HepG2 (cell line): ENCODE measurements around the gene SEPTIN2. TPM values are rescaled to one million over a fixed set of nuclear protein-coding genes. Genes with fewer than 3 reads are reported as not detected.

Source experiments
- BHLHE40 ChIP-seq: IDR thresholded peaks from 2 replicates; pipeline ENCODE4 v1.6.1; 2011; ENCODE audit warnings: low read length, improper control_type of control experiment
- DMAP1 ChIP-seq: IDR thresholded peaks from 2 replicates; pipeline ENCODE4 v1.6.1; 2016
- HOXA5 ChIP-seq: sonication (generic); formaldehyde crosslinking; IDR thresholded peaks from 2 replicates; pipeline ENCODE4 v1.4.0; 2020; ENCODE audit warnings: missing genetic modification reagents
- KDM2A ChIP-seq: sonication (generic); formaldehyde crosslinking; IDR thresholded peaks from 2 replicates; pipeline ENCODE4 v1.4.0; 2020; ENCODE audit warnings: low read depth, missing genetic modification reagents, borderline replicate concordance
- NFIC ChIP-seq: IDR thresholded peaks from 2 replicates; pipeline ENCODE4 v1.6.1; 2012; ENCODE audit warnings: mild to moderate bottlenecking, low read length, inconsistent platforms
- NR2F2 ChIP-seq: IDR thresholded peaks from 2 replicates; pipeline ENCODE4 v1.6.1; 2012; ENCODE audit warnings: low read depth, inconsistent platforms, borderline replicate concordance
- PCBP2 ChIP-seq: fragments of 200-400 bp; formaldehyde crosslinking; optimal IDR thresholded peaks from 2 replicates; pipeline ENCODE3; 2018; ENCODE audit warnings: low read length, low read depth; ENCODE audit not compliant: poor library complexity, severe bottlenecking
- SKI ChIP-seq: fragments of 450-650 bp; IDR thresholded peaks from one replicate; pipeline ENCODE4 v1.6.1; 2018; ENCODE audit warnings: mild to moderate bottlenecking; ENCODE audit not compliant: partially characterized antibody
- SPEN ChIP-seq: sonication (generic); formaldehyde crosslinking; IDR thresholded peaks from 2 replicates; pipeline ENCODE4 v1.5.1; 2020; ENCODE audit warnings: low read depth, mild to moderate bottlenecking, missing genetic modification reagents
- TBL1XR1 ChIP-seq: fragments of 150-350 bp; IDR thresholded peaks from 2 replicates; pipeline ENCODE4 v1.6.1; 2014; ENCODE audit warnings: borderline replicate concordance, low read length; ENCODE audit not compliant: partially characterized antibody
- WIZ ChIP-seq: sonication (generic); formaldehyde crosslinking; IDR thresholded peaks from 2 replicates; pipeline ENCODE4 v1.5.1; 2020; ENCODE audit warnings: mild to moderate bottlenecking, missing genetic modification reagents
- ZFP90 ChIP-seq: sonication (generic); formaldehyde crosslinking; IDR thresholded peaks from 2 replicates; pipeline ENCODE4 v1.8.0; 2022; ENCODE audit warnings: missing genetic modification reagents, mild to moderate bottlenecking, inconsistent platforms, borderline replicate concordance
- ZNF207 ChIP-seq: fragments of 450-650 bp; IDR thresholded peaks from 2 replicates; pipeline ENCODE4 v1.6.1; 2016; ENCODE audit warnings: antibody characterized with exemption, borderline replicate concordance
- ZNF234 ChIP-seq: sonication (generic); formaldehyde crosslinking; conservative IDR thresholded peaks from 2 replicates; pipeline ENCODE4 v1.5.1; 2020; ENCODE audit warnings: mild to moderate bottlenecking, missing genetic modification reagents
- ZNF326 ChIP-seq: sonication (generic); formaldehyde crosslinking; IDR thresholded peaks from 2 replicates; pipeline ENCODE4 v1.4.0; 2020; ENCODE audit warnings: missing genetic modification reagents, borderline replicate concordance
- ZNF333 ChIP-seq: sonication (generic); formaldehyde crosslinking; IDR thresholded peaks from 2 replicates; pipeline ENCODE4 v1.4.0; 2020; ENCODE audit warnings: mild to moderate bottlenecking, missing genetic modification reagents, borderline replicate concordance
- ZNF367 ChIP-seq: sonication (generic); formaldehyde crosslinking; IDR thresholded peaks from 2 replicates; pipeline ENCODE4 v1.4.0; 2020; ENCODE audit warnings: missing genetic modification reagents, borderline replicate concordance
- ZNF577 ChIP-seq: sonication (generic); formaldehyde crosslinking; IDR thresholded peaks from 2 replicates; pipeline ENCODE4 v1.4.0; 2020; ENCODE audit warnings: mild to moderate bottlenecking, low read depth, missing genetic modification reagents, borderline replicate concordance
- ZNF678 ChIP-seq: sonication (generic); formaldehyde crosslinking; IDR thresholded peaks from 2 replicates; pipeline ENCODE4 v1.4.0; 2020; ENCODE audit warnings: mild to moderate bottlenecking, missing genetic modification reagents
- ZNF766 ChIP-seq: sonication (generic); formaldehyde crosslinking; IDR thresholded peaks from 2 replicates; pipeline ENCODE4 v1.5.0; 2020; ENCODE audit warnings: missing genetic modification reagents, borderline replicate concordance
- ZNF781 ChIP-seq: sonication (generic); formaldehyde crosslinking; IDR thresholded peaks from 2 replicates; pipeline ENCODE4 v1.5.1; 2020; ENCODE audit warnings: borderline replicate concordance, mild to moderate bottlenecking, missing genetic modification reagents; ENCODE audit errors: not compliant biosample characterization
- polyA plus RNA-seq, 8 experiments: library from polyadenylated mRNA; depleted of rRNA in 3 of 8; stranded (reverse) in 7 of 8; unstranded in 1 of 8; fragments of >200 nt; fragmentation: Illumina TruSeq in 4 of 8; extraction: Trizol in 4 of 8; gene quantifications; 2 replicates each; pipeline versions ENCODE4 v1.2.1 to v1.2.3, GENCODE V29; 2011 to 2016; ENCODE audit warnings: low read depth in 4 of 8, missing spikeins in 1 of 8, mixed read lengths in 1 of 8; ENCODE audit not compliant: insufficient read depth in 1 of 8
- total RNA-seq, 5 experiments: library from RNA; depleted of rRNA; stranded (reverse); fragments of >200 nt; fragmentation: Illumina TruSeq; extraction: Trizol; gene quantifications; 2 replicates each; pipeline ENCODE4 v1.2.3, GENCODE V29; 2016; ENCODE audit warnings: low read depth in 1 of 5
- TF ChIP-seq, protein P1 (sequence below): sonication (generic); formaldehyde crosslinking; IDR thresholded peaks from 2 replicates; pipeline ENCODE4 v1.5.0; 2020; ENCODE audit warnings: missing genetic modification reagents, mild to moderate bottlenecking, borderline replicate concordance
- TF ChIP-seq, protein P2 (sequence below): sonication (generic); formaldehyde crosslinking; IDR thresholded peaks from 2 replicates; pipeline ENCODE4 v1.4.0; 2020; ENCODE audit warnings: mild to moderate bottlenecking, missing genetic modification reagents
- TF ChIP-seq, protein P3 (sequence below): sonication (generic); formaldehyde crosslinking; IDR thresholded peaks from 2 replicates; pipeline ENCODE4 v1.5.0; 2020; ENCODE audit warnings: mild to moderate bottlenecking, missing genetic modification reagents

The SEPTIN2 gene
- total and polyA plus RNA-seq, 2 of the 13 experiments (the other 11 are each of a cell fraction or from before 2014, with no cell fraction given) = 493 to 733 TPM

GRCh38 chr2:241315093-241315878 is 439 bp upstream of the SEPTIN2 start, which contains the start of gene HDLBP (continued):
- peak; percentile 43; the same call in 1 of the 2 replicates for TF ChIP-seq ZNF367 (CRISPR knock-in tag)
- no peak; the same call in 1 of the 2 replicates for TF ChIP-seq ZNF766 (CRISPR knock-in tag)
- TF ChIP-seq NR2F2 = no peak; the same call in 1 of the 2 replicates
- peak; percentile 93 for TF ChIP-seq KDM2A (CRISPR knock-in tag)
- peak; percentile 98 for TF ChIP-seq ZNF678 (CRISPR knock-in tag)
- TF ChIP-seq ZNF577 (CRISPR knock-in tag) = no peak
- peak; percentile 42; the same call in 1 of the 2 replicates for TF ChIP-seq BHLHE40
- 0 out of 2 replicates have a peak, but pooled peaks have one; percentile 30 for TF ChIP-seq WIZ (CRISPR knock-in tag)
- TF ChIP-seq SKI = peak; percentile 89
- TF ChIP-seq DMAP1 (CRISPR knock-in tag) = peak; percentile 98
- peak; percentile 79; the same call in 1 of the 2 replicates for TF ChIP-seq ZNF333 (CRISPR knock-in tag)
- TF ChIP-seq, protein P1, sequence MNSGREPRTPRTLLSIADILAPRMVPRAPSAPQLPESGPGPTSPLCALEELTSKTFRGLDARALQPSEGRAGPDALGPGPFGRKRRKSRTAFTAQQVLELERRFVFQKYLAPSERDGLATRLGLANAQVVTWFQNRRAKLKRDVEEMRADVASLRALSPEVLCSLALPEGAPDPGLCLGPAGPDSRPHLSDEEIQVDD (CRISPR knock-in tag) = peak; percentile 66; the same call in 1 of the 2 replicates
- TF ChIP-seq SPEN (CRISPR knock-in tag) = peak; percentile 97
- peak; percentile 94 for TF ChIP-seq ZFP90
- no peak for TF ChIP-seq NFIC
- TF ChIP-seq, protein P2, sequence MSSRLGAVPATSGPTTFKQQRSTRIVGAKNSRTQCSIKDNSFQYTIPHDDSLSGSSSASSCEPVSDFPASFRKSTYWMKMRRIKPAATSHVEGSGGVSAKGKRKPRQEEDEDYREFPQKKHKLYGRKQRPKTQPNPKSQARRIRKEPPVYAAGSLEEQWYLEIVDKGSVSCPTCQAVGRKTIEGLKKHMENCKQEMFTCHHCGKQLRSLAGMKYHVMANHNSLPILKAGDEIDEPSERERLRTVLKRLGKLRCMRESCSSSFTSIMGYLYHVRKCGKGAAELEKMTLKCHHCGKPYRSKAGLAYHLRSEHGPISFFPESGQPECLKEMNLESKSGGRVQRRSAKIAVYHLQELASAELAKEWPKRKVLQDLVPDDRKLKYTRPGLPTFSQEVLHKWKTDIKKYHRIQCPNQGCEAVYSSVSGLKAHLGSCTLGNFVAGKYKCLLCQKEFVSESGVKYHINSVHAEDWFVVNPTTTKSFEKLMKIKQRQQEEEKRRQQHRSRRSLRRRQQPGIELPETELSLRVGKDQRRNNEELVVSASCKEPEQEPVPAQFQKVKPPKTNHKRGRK (CRISPR knock-in tag) = no peak
- 0 out of 2 replicates have a peak, but pooled peaks have one; percentile 75 for TF ChIP-seq ZNF207
- 0 out of 2 replicates have a peak, but pooled peaks have one; percentile 47 for TF ChIP-seq ZNF234 (CRISPR knock-in tag)
- no peak for TF ChIP-seq ZNF781 (CRISPR knock-in tag)
- TF ChIP-seq HOXA5 (CRISPR knock-in tag) = peak; percentile 84
- TF ChIP-seq TBL1XR1 = no peak
- no peak for TF ChIP-seq ZNF326 (CRISPR knock-in tag)
- TF ChIP-seq, protein P3, sequence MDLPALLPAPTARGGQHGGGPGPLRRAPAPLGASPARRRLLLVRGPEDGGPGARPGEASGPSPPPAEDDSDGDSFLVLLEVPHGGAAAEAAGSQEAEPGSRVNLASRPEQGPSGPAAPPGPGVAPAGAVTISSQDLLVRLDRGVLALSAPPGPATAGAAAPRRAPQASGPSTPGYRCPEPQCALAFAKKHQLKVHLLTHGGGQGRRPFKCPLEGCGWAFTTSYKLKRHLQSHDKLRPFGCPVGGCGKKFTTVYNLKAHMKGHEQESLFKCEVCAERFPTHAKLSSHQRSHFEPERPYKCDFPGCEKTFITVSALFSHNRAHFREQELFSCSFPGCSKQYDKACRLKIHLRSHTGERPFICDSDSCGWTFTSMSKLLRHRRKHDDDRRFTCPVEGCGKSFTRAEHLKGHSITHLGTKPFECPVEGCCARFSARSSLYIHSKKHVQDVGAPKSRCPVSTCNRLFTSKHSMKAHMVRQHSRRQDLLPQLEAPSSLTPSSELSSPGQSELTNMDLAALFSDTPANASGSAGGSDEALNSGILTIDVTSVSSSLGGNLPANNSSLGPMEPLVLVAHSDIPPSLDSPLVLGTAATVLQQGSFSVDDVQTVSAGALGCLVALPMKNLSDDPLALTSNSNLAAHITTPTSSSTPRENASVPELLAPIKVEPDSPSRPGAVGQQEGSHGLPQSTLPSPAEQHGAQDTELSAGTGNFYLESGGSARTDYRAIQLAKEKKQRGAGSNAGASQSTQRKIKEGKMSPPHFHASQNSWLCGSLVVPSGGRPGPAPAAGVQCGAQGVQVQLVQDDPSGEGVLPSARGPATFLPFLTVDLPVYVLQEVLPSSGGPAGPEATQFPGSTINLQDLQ = peak; percentile 79; the same call in 1 of the 2 replicates
- TF ChIP-seq PCBP2 = no peak
